GM19397 (cell line): ENCODE results near the gene CEP70.
"Not testable (repeated sequence)": the region's sequence is repeated elsewhere in the genome, so short reads cannot be mapped to it uniquely, and the experiment has no call there.

Source experiments
- ATAC-seq: cut with Tn5 transposase; IDR thresholded peaks from one replicate; pipeline ENCODE4 v1.9.1; 2021; ENCODE audit warnings: mild to moderate bottlenecking, moderate library complexity; ENCODE audit not compliant: unreplicated experiment

CEP70 gene, protein sequence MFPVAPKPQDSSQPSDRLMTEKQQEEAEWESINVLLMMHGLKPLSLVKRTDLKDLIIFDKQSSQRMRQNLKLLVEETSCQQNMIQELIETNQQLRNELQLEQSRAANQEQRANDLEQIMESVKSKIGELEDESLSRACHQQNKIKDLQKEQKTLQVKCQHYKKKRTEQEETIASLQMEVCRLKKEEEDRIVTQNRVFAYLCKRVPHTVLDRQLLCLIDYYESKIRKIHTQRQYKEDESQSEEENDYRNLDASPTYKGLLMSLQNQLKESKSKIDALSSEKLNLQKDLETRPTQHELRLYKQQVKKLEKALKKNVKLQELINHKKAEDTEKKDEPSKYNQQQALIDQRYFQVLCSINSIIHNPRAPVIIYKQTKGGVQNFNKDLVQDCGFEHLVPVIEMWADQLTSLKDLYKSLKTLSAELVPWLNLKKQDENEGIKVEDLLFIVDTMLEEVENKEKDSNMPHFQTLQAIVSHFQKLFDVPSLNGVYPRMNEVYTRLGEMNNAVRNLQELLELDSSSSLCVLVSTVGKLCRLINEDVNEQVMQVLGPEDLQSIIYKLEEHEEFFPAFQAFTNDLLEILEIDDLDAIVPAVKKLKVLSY

DNA sequence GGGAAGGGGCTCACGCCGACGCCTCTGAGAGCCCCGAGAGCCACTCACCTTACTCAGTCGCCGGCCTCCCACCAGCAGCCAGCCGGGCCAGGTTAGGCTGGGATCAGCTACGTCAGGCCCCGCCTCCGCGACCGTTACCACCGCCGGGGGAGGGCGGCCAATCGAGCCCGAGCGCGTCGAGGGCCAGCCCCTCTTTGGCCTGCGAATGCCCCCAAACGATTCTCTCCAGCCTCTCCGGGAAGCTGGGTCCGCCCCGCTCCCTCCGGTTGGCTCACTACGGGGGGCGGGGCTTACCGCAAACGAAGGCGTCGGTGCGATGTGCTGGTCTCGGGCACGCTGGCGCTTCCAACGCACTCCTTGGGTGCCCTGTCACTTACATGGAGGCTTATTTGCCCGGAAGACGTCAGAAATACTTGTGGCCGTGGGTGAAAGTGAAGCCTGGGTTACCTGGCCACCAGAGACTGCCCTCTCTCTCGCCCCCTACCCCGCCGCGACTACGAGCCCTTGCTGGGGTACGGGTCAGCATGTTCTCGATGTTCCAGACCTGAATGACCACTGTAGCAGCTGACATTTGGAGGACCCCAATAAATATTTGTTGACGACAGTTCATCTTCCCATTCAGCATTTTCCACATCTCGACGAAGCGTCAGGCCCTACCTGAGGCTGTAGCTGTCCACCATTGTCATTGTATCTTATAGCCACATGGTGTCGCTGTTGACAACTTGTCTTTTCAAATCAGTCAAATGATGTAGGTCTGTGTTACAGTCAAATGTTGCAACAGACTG is at the start of gene CEP70:
Gene CEP70 (minus strand): TSS at position 111 of the 785 bp plus-strand sequence. CDS start 21,333 bp downstream, outside the sequence.
- ATAC-seq = peak; percentile 87

DNA sequence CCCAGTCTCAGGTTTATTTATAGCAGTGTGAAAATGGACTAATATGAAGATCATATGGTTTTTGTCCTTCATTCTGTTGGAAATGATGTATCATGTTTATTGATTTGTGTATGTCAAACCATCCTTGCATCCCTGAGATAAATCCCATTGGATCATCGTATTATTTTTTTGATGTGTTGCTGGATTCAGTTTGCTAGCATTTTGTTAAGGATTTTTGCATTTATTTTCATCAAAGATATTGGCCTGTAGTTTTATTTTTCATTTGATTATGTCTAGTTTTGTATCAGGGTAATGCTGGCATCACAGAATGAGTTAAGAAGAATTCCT is 48.8 kb upstream of the CEP70 start:
- ATAC-seq = no peak

DNA sequence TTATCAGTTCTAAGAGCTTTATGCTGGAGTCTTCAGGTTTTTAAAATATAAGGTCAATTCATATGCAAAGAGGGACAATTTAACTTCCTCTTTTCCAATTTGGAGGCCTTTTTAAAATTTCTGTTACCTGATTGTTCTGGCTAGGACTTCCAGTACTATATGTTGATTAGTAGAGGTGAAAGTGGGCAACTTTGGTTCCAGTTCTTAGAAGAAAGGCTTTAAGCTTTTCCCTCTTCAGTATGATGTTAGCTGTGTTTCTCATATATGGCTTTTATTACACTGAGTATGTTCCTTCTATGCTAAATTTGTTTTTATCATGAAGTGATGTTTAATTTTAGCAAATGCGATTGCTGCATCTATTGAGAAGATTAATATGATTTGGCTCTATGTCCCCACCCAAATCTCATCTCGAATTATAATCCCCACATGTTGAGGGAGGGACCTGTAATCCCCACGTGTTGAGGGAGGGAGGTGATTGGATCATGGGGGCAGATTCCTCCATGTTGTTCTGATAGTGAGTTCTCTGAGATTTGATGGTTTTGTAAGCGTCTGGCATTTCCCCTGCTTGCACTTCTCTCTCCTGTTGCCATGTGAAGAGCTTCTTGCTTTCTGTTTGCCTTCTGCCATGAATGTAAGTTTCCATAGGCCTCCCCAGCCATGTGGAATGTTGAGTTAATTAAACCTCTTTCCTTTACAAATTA is 48.3 kb upstream of the CEP70 start:
- no peak for ATAC-seq

GRCh38 chr3:138640537-138640936 is 46.5 kb upstream of the CEP70 start:
- no peak for ATAC-seq

GRCh38 chr3:138638641-138639040 is 44.6 kb upstream of the CEP70 start:
- no peak for ATAC-seq

- ATAC-seq = no peak
Measured at GRCh38 chr3:138629526-138629925, 35.5 kb upstream of the CEP70 start.

GRCh38 chr3:138625707-138626365 is 31.8 kb upstream of the CEP70 start:
- no peak for ATAC-seq

GRCh38 chr3:138624518-138624917 is 30.5 kb upstream of the CEP70 start:
- no peak for ATAC-seq

DNA sequence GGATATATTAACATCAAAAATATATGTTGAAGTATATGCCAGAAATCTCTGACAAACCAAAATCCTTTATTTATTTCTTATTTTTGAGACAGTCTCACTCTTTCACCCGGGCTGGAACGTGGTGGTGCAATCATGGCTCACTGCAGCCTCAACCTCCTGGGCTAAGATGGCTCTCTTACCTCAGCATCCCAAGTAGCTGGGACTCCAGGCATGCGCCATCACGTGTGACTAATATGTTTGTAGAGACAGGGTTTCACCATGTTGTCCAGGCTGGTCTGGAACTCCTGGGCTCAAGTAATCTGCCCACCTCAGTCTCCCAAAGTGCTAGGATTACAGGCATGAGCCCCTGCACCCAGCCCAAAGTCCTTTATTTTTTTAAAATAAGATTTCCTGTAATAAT is 26.4 kb upstream of the CEP70 start:
- no peak for ATAC-seq

DNA sequence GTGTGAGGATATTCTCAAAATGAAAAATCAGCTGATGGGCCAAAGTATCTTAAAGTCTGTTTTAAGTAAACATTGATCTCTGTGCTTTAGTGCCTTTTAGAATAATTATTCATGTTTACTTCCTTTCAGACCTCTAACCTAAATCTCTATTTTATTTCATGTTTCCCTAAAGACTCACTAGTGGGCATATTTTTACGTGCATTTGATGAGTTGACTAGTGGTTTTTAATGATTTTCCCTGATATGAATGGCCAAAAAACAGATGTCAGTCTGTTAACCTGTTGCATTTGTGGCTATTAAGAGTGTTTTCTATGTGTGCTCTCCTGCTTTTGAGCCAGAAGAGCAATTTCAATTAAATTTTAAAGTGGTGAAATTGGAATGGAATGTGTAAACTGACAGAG is 21.4 kb upstream of the CEP70 start:
- no peak for ATAC-seq

DNA sequence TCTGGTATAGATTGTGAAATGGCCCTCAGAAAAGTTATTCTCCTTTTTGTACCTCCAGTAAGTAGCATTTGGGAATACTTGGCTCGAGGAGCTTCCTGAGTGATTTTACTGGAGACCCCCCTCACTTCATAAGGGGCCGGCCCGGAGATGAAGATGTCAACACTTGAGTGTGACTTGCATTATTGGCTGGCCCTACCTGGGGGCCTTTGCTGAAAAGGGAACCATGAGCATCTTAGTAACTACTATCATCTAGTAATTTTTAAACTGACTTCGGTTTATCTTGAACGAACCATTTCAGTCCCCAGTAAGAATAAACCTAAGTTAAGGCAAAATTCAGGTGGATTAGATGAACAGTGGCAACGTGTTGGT is 15.8 kb upstream of the CEP70 start:
- ATAC-seq = no peak

DNA sequence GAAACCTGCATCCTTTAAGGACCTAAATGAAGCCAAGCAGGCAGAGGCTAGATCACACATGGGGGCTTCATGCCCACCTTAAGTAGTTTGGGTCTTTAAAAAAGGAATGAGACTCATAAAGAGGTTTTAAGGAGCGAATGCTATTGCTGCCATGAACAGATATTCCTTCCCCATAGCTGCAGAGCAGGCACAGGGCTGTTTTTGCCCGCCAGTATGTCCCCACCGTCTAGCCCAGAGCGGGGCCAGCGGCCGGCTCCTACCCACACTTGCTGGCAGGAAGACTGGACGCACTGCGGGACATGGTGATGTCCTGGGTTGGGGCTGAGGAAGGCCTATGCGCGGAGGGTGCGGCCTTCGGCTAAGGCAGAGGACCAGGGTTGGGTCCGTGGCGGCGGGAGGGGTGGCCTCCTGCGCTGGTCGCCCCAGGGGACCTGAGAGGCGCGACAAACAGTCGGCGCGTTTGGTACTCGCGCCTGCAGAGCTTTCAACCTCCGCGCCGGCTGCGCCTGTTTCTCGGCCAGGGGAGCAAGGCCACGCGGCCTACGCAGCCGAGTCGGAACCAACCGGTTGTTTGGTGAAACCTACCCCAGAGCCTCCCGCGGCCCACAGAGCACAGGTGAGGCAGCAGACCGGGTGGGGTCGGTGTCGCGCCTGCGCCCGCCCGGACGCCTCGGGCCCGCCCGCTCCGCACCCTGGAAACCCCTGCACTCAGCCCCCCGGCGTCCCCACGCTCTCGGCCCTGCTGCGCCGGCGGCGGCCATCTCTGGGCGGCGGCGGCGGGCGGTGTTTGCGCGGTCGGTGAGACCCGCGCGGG is 14.5 kb upstream of the CEP70 start, which contains the start of gene FAIM:
Gene FAIM (plus strand): TSS at position 450 of the 814 bp plus-strand sequence. CDS start 10,956 bp downstream, outside the sequence.
- peak; percentile 75 for ATAC-seq

GRCh38 chr3:138604106-138604595 is 10.1 kb upstream of the CEP70 start:
- not testable (repeated sequence) for ATAC-seq

GRCh38 chr3:138601661-138602060 is 7.6 kb upstream of the CEP70 start:
- ATAC-seq = not testable (repeated sequence)

DNA sequence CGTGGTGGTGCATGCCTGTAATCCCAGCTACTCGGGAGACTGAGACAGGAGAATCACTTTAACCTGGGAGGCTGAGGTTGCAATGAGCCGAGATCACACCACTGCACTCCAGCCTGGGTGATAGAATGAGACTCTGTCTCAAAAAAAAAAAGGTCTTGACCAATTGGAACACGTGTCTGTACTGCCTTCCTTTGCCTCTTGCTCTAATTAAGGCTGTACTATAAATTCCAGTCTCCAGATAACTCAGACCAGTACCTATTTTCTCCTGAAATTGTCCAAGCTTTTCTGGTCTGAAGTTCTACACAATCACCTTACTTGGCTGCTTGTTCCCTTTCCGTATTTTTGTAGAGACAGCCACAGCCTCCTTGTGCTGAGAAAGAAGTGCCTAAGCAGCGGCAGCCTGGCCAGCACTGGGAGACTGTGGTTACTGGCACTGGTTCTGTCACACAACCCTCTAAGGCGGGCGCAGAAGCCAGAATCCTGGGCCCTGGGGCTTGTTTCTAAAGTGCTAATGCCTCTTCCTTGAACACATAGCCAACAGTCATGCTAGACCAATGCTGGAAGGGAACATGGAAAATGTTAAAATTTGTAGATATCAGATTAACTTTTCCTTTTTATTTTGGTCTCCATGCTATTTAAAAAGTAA is 6.2 kb upstream of the CEP70 start:
- ATAC-seq = no peak

DNA sequence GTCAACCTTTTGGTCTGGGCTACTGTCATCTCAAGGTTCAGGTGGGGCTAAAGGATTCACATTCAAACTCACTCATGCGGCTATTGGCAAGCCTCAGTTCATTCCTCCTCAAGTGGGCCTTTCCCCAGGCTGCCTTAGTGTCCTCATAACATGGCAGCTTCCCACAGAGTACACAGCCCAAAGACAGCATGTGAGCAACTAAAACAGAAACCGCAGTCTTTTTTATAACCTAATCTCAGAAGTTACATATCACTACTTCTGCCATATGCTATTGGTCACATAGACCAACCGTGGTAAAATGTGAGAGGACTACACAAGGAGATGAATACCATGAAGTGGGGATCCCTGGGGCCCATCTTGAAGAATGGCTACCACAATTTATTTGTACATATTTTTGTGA is 4.5 kb upstream of the CEP70 start:
- ATAC-seq = no peak

DNA sequence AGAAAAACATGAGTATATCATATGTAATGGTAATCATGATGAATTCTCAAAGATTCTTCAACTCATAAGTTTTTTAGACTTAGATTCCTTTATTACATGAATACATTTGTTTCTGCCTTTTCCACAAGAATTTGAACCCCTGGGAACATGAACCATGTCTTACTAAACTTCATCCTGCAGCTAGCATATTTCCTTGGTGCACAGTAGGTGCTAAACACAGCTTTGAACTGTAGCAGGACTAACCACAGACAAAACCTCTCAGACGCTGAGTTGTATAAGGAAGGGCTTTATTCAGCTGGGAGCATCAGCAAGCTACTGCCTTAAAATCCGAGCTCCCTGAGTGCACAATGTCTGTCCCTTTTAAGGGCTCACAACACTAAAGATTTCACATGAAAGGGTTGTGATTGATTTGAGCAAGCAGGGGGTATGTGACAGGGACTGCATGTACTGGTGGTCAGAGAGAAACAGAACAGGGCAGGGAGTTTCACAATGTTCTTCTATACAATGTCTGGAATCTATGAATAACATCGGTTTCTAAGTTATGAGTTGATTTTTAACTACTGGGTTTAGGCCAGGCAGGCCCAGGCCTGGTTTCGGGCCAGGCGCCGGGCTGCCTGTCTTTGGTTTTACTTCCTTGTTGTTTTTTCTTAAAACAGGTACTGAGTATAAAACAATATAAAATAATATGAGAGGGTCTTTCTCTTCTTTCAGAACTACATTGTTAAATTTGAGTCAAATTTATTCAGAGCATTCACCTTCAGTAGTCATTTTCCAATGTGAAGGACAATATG is 3.3 kb upstream of the CEP70 start:
- ATAC-seq = not testable (repeated sequence)

DNA sequence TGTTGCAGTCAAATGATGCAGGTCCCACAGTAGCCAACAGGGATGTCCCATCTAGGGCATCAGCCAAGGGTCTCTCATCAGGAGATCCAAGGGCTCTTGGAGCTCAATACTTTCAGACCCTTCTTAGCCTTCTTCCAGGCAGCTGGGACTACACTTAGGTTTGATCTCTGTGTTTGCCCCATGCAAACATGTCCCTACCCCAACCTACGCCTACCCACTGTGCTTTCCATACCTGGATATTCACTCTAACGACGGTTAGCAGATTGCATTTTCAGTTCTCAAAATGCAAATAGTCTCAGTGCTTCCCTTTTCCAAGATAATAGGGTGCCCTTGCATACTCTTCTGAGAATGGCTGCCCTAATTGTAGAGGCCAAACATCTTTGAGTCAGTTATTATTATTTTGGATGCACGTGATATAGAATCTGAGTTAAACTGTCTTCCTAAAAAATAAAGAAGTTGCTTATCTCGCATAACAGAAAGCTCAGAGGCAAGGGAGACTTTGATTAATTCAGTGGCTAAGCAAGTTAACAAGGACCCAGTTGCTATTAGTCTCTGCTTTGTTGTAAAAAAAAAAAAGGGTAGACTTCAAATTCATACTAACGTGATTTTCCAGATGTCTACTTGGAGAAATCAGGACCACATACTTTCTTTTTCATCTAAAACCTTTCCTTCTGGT is 1.0 kb upstream of the CEP70 start:
- no peak for ATAC-seq
